HEK293 (cell line): ENCODE measurements around the gene GABRA5.

Experiments
- TF ChIP-seq, protein P1 (sequence below): IDR thresholded peaks from 2 replicates; pipeline ENCODE4 v1.6.1; 2011; ENCODE audit warnings: mild to moderate bottlenecking, low read depth, low read length, borderline replicate concordance
- TF ChIP-seq, protein P2 (sequence below): fragments of 450-650 bp; formaldehyde crosslinking; IDR thresholded peaks from 2 replicates; pipeline ENCODE4 v1.5.1; 2016; ENCODE audit warnings: missing biosample characterization, missing genetic modification characterization

DNA sequence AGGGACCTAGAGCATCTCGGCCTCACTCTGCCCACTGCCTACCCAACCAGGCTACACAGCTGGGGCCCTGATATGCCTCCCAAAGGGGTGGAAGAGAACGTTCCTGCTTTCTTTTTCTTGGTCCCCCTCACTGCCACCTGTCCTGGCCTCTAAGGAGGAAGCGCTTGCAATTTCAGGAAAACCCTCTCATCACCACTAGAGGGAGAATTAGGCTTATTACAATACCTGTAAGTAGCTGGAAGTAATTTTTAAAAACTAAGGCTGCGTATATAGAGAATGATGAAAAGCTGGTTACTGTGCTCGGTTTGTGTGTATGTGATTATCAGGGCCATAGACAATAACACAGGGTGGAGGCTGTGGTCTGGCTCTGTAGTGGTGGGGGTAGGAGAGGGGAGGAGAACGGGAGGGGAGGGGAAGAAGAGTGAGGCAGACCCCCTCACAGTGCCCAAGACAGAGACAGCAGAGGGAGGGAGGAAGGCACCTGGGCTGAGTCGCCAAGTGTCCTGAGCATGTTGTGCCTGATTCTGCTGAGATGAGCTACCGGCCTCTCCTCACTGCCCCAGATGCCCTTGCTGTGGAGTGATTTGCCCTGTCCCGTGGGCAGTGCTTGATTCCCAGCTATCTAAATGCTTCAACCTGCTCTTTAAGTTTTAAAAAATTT, 107.4 kb downstream of the GABRA5 start:
- TF ChIP-seq, protein P1, sequence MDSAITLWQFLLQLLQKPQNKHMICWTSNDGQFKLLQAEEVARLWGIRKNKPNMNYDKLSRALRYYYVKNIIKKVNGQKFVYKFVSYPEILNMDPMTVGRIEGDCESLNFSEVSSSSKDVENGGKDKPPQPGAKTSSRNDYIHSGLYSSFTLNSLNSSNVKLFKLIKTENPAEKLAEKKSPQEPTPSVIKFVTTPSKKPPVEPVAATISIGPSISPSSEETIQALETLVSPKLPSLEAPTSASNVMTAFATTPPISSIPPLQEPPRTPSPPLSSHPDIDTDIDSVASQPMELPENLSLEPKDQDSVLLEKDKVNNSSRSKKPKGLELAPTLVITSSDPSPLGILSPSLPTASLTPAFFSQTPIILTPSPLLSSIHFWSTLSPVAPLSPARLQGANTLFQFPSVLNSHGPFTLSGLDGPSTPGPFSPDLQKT = no peak
- TF ChIP-seq, protein P2, sequence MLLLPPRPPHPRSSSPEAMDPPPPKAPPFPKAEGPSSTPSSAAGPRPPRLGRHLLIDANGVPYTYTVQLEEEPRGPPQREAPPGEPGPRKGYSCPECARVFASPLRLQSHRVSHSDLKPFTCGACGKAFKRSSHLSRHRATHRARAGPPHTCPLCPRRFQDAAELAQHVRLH = no peak
